ENCODE results near the gene SPSB2.

SPSB2 gene

DNA sequence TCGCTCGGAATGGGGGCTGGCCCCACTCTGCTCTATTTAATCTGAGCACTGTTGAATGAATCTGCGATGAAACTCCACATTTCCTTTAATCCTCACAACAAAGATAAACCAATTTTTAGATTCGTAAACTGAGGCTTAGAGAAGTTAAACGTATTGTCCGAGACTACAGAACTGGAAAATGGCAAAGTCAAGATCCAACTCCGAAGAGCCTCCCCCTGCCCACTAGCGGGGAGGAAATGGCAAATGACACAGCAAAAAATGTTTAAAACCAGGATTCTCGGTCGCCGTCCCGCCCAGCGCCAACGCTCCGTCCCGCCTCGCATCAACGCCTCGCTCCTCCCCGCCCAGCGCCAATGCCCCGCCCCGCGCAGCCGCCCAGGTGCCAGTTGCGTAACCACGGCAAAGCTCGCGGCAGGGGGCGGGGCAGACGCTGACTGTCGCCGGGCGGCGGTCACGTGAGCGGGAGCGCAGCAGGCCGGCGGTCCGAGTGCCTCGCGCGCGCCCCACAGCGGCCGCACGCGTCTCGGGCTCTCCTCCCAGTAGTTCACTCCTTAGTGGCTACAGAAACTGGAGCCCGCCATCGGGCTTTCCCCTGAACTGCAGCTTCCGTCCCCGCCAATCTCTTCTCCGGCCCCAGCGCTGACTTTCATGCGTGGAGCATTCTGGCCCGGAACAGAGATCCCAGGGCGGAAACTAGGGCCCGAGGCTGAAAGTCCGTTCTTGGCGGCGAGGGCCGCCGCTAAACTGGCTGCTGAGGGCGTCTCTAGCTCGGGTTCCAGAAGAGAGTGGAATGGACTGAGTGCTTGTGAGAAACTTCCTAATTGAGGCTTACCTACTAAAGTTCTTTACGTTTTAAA, 17.9 kb upstream of the SPSB2 start:
- TF ChIP-seq RAD21 (IDR thresholded peaks at IDR 0.05; ENCODE audit: low read depth) (peak; percentile 57; the same call in 1 of the 2 replicates), TEAD4 (IDR thresholded peaks at IDR 0.05) (no peak; the same call in 1 of the 2 replicates), ZBTB7A (IDR thresholded peaks at IDR 0.05; ENCODE audit: low read depth) (no peak), TAF1 (IDR thresholded peaks at IDR 0.05; ENCODE audit: low read depth) (peak; percentile 97), NFIC (IDR thresholded peaks at IDR 0.05) (0 out of 2 replicates have a peak, but pooled peaks have one; percentile 29), EGR1 (IDR thresholded peaks at IDR 0.05) (no peak; the same call in 1 of the 2 replicates), TCF12 (IDR thresholded peaks at IDR 0.05; ENCODE audit: low read depth) (peak; percentile 50), CEBPB (IDR thresholded peaks at IDR 0.05) (peak; percentile 99), YY1 (IDR thresholded peaks at IDR 0.05; ENCODE audit: low read depth) (peak; percentile 65; the same call in 1 of the 2 replicates), EP300 (IDR thresholded peaks at IDR 0.05; ENCODE audit: borderline replicate concordance) (peak; percentile 25; the same call in 1 of the 2 replicates)
- TF ChIP-seq, protein P1, sequence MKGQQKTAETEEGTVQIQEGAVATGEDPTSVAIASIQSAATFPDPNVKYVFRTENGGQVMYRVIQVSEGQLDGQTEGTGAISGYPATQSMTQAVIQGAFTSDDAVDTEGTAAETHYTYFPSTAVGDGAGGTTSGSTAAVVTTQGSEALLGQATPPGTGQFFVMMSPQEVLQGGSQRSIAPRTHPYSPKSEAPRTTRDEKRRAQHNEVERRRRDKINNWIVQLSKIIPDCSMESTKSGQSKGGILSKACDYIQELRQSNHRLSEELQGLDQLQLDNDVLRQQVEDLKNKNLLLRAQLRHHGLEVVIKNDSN (IDR thresholded peaks at IDR 0.05) = peak; percentile 98
- TF ChIP-seq, protein P2, sequence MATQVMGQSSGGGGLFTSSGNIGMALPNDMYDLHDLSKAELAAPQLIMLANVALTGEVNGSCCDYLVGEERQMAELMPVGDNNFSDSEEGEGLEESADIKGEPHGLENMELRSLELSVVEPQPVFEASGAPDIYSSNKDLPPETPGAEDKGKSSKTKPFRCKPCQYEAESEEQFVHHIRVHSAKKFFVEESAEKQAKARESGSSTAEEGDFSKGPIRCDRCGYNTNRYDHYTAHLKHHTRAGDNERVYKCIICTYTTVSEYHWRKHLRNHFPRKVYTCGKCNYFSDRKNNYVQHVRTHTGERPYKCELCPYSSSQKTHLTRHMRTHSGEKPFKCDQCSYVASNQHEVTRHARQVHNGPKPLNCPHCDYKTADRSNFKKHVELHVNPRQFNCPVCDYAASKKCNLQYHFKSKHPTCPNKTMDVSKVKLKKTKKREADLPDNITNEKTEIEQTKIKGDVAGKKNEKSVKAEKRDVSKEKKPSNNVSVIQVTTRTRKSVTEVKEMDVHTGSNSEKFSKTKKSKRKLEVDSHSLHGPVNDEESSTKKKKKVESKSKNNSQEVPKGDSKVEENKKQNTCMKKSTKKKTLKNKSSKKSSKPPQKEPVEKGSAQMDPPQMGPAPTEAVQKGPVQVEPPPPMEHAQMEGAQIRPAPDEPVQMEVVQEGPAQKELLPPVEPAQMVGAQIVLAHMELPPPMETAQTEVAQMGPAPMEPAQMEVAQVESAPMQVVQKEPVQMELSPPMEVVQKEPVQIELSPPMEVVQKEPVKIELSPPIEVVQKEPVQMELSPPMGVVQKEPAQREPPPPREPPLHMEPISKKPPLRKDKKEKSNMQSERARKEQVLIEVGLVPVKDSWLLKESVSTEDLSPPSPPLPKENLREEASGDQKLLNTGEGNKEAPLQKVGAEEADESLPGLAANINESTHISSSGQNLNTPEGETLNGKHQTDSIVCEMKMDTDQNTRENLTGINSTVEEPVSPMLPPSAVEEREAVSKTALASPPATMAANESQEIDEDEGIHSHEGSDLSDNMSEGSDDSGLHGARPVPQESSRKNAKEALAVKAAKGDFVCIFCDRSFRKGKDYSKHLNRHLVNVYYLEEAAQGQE (IDR thresholded peaks at IDR 0.05; ENCODE audit: low read depth) = no peak
- TF ChIP-seq, protein P3, sequence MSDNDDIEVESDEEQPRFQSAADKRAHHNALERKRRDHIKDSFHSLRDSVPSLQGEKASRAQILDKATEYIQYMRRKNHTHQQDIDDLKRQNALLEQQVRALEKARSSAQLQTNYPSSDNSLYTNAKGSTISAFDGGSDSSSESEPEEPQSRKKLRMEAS (IDR thresholded peaks at IDR 0.05) = peak; percentile 90

DNA sequence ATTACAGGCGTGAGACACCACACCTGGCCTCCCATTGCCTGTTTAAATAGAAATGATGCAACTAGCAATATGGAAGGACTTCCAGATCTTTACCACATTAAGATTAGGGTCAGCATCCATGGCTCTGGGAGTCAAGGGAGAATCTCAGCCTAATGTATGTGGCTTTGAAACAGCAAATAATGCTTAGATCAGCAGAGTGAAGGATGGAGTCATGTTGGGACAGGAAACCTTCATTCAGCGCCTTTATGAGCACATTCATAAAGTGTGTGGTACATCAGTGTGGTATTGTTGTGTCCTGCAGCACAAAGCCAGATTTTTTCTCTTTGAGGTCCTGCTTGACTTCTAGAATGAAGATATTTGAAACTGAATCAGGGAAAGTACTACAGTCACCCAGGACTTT, 15.3 kb upstream of the SPSB2 start:
- TF ChIP-seq CEBPB (IDR thresholded peaks at IDR 0.05) = no peak
- no peak for TF ChIP-seq EP300 (IDR thresholded peaks at IDR 0.05; ENCODE audit: borderline replicate concordance)

DNA sequence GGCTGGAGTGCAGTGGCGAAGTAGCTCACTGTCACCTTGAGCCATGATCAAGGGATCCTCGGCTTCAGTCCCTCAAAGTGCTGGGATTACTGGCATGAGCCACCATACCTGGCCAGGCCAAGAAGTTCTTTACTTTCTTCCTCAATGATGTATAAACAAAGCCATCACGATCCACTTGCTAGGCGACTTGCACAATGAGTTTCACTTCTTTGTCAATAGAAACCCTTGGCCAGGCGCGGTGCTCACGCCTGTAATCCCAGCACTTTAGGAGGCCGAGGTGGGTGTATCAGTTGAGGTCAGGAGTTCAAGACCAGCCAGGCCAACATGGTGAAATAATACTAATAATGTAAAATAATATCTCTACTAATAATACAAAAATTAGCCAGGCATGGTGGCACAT, 14.4 kb upstream of the SPSB2 start:
- TF ChIP-seq, protein P2 (IDR thresholded peaks at IDR 0.05; ENCODE audit: low read depth) = no peak
- TF ChIP-seq EP300 (IDR thresholded peaks at IDR 0.05; ENCODE audit: borderline replicate concordance) (no peak), EGR1 (IDR thresholded peaks at IDR 0.05) (no peak), NFIC (IDR thresholded peaks at IDR 0.05) (no peak), TAF1 (IDR thresholded peaks at IDR 0.05; ENCODE audit: low read depth) (no peak), ZBTB7A (IDR thresholded peaks at IDR 0.05; ENCODE audit: low read depth) (no peak), TCF12 (IDR thresholded peaks at IDR 0.05; ENCODE audit: low read depth) (no peak), CREB1 (IDR thresholded peaks at IDR 0.05; ENCODE audit: low read depth) (no peak), RAD21 (IDR thresholded peaks at IDR 0.05; ENCODE audit: low read depth) (no peak), CEBPB (IDR thresholded peaks at IDR 0.05) (no peak)
- TF ChIP-seq, protein P1 (IDR thresholded peaks at IDR 0.05) = no peak

DNA sequence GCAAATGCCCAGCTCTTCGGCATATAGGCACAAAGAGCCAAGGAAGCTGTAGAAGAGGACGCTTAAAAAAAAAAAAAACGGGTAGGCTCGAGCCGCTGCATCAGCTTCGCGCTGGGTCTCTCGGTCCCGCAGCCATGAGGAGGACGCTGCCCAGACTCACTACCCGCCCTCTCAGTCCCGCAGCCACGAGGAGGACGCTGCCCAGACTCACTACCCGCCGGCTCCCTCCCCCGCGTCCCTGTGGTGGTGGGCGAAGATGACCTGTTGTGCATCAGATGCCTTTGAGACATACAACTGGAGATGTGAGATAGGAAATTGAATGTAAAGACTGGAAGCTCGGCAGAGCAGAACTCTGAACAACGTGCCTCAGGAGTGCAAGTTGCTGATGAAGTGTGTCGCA, 11.4 kb upstream of the SPSB2 start:
- TF ChIP-seq EGR1 (IDR thresholded peaks at IDR 0.05) = no peak
- TF ChIP-seq TEAD4 (IDR thresholded peaks at IDR 0.05) = no peak
- no peak for TF ChIP-seq ZBTB7A (IDR thresholded peaks at IDR 0.05; ENCODE audit: low read depth)
- TF ChIP-seq, protein P1 (IDR thresholded peaks at IDR 0.05) = no peak
- TF ChIP-seq, protein P3 (IDR thresholded peaks at IDR 0.05) = no peak
- no peak for TF ChIP-seq TAF1 (IDR thresholded peaks at IDR 0.05; ENCODE audit: low read depth)
- no peak for TF ChIP-seq FOXM1 (IDR thresholded peaks at IDR 0.05; ENCODE audit: borderline replicate concordance, low read depth)
- no peak for TF ChIP-seq EP300 (IDR thresholded peaks at IDR 0.05; ENCODE audit: borderline replicate concordance)

DNA sequence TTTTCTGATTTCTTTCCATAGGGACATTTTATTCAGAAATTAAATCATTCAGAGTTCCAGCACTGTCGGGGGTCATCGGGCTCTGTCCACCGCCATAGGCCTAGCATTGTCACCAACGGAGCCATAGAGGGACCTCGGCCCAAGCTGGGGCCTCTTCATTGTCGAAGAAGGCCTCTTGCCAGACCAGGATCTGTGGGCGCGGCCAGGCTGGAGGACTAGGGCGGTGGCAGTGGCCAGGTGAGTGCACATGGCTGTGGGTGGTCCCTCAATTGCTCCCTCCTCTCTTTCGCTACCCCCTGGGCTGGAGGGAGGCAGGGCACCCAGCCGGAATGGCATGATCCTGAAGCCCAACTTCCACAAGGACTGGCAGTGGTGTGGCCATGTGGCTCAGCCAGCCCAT, 10.6 kb upstream of the SPSB2 start:
- no peak for TF ChIP-seq TEAD4 (IDR thresholded peaks at IDR 0.05)
- TF ChIP-seq EP300 (IDR thresholded peaks at IDR 0.05; ENCODE audit: borderline replicate concordance) = no peak
- TF ChIP-seq ZBTB7A (IDR thresholded peaks at IDR 0.05; ENCODE audit: low read depth) = no peak
- TF ChIP-seq, protein P1 (IDR thresholded peaks at IDR 0.05) = no peak
- no peak for TF ChIP-seq EGR1 (IDR thresholded peaks at IDR 0.05)
- TF ChIP-seq, protein P3 (IDR thresholded peaks at IDR 0.05) = no peak
- TF ChIP-seq TCF12 (IDR thresholded peaks at IDR 0.05; ENCODE audit: low read depth) = no peak
- TF ChIP-seq CEBPB (IDR thresholded peaks at IDR 0.05) = no peak
- TF ChIP-seq YY1 (IDR thresholded peaks at IDR 0.05; ENCODE audit: low read depth) = no peak
- TF ChIP-seq, protein P2 (IDR thresholded peaks at IDR 0.05; ENCODE audit: low read depth) = no peak
- TF ChIP-seq FOXM1 (IDR thresholded peaks at IDR 0.05; ENCODE audit: borderline replicate concordance, low read depth) = no peak
- TF ChIP-seq NFIC (IDR thresholded peaks at IDR 0.05) = no peak
- no peak for TF ChIP-seq TAF1 (IDR thresholded peaks at IDR 0.05; ENCODE audit: low read depth)
- TF ChIP-seq RAD21 (IDR thresholded peaks at IDR 0.05; ENCODE audit: low read depth) = no peak
- TF ChIP-seq CREB1 (IDR thresholded peaks at IDR 0.05; ENCODE audit: low read depth) = no peak
